Measurements from ENCODE around the gene HADHB.

The HADHB gene

GRCh38 chr2:26285931-26286330 is 41.2 kb downstream of the HADHB start:
- TF ChIP-seq CTCF (IDR thresholded peaks at IDR 0.05; ENCODE audit: low read depth, low read length, missing control alignments) = no peak
- no peak for DNase-seq (ENCODE audit: extremely low read depth, low read depth)
- no peak overlapping the region for H3K4me3 ChIP-seq (replicated peaks; ENCODE audit: low read depth, low read length)

- no peak overlapping the region for H3K4me3 ChIP-seq (replicated peaks; ENCODE audit: low read depth, low read length)
- no peak for TF ChIP-seq CTCF (IDR thresholded peaks at IDR 0.05; ENCODE audit: low read depth, low read length, missing control alignments)
- DNase-seq (ENCODE audit: extremely low read depth, low read depth) = no peak
Observed at GRCh38 chr2:26290001-26290400, 45.3 kb downstream of the HADHB start.

GRCh38 chr2:26292646-26293045 is 47.9 kb downstream of the HADHB start:
- no peak overlapping the region for H3K4me3 ChIP-seq (replicated peaks; ENCODE audit: low read depth, low read length)
- DNase-seq (ENCODE audit: extremely low read depth, low read depth) = no peak
- no peak for TF ChIP-seq CTCF (IDR thresholded peaks at IDR 0.05; ENCODE audit: low read depth, low read length, missing control alignments)

- H3K4me3 ChIP-seq (replicated peaks; ENCODE audit: low read depth, low read length) = no peak overlapping the region
- TF ChIP-seq CTCF (IDR thresholded peaks at IDR 0.05; ENCODE audit: low read depth, low read length, missing control alignments) = no peak
- DNase-seq (ENCODE audit: extremely low read depth, low read depth) = no peak
Observed at GRCh38 chr2:26295511-26295910, 50.8 kb downstream of the HADHB start.

- no peak overlapping the region for H3K4me3 ChIP-seq (replicated peaks; ENCODE audit: low read depth, low read length)
- DNase-seq (ENCODE audit: extremely low read depth, low read depth) = no peak
- TF ChIP-seq CTCF (IDR thresholded peaks at IDR 0.05; ENCODE audit: low read depth, low read length, missing control alignments) = no peak
Observed at GRCh38 chr2:26297061-26297460, 52.3 kb downstream of the HADHB start.

GRCh38 chr2:26298286-26298637 is 53.5 kb downstream of the HADHB start:
- peak overlapping the region; percentile 39; the same call in 1 of the 2 replicates for H3K4me3 ChIP-seq (replicated peaks; ENCODE audit: low read depth, low read length)
- no peak for TF ChIP-seq CTCF (IDR thresholded peaks at IDR 0.05; ENCODE audit: low read depth, low read length, missing control alignments)
- DNase-seq (ENCODE audit: extremely low read depth, low read depth) = no peak

- peak overlapping the region; percentile 39 for H3K4me3 ChIP-seq (replicated peaks; ENCODE audit: low read depth, low read length)
- no peak for TF ChIP-seq CTCF (IDR thresholded peaks at IDR 0.05; ENCODE audit: low read depth, low read length, missing control alignments)
- no peak for DNase-seq (ENCODE audit: extremely low read depth, low read depth)
Observed at GRCh38 chr2:26298638-26299393, 54.1 kb downstream of the HADHB start.

Data from HFF-Myc (cell line).